Measurements from ENCODE around the gene ENPP3.

DNA sequence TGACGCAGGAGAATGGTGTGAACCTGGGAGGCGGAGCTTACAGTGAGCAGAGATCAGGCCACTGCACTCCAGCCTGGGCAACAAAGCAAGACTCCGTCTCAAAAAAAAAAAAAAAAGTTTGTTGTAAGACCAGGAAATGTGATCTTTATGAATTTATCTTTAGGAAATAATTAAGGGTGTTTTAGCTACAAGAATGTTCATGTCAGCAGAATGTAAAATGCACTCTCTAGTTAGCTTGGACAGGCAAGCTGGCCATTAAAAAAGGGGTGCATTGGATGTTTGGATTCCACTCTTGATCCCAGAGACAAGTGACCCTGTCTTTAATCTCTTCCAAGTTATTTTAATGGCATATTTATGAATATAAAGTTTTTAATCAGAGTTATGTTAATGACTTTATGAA lies 19.6 kb downstream of the ENPP3 start:
- TF ChIP-seq, protein P1, sequence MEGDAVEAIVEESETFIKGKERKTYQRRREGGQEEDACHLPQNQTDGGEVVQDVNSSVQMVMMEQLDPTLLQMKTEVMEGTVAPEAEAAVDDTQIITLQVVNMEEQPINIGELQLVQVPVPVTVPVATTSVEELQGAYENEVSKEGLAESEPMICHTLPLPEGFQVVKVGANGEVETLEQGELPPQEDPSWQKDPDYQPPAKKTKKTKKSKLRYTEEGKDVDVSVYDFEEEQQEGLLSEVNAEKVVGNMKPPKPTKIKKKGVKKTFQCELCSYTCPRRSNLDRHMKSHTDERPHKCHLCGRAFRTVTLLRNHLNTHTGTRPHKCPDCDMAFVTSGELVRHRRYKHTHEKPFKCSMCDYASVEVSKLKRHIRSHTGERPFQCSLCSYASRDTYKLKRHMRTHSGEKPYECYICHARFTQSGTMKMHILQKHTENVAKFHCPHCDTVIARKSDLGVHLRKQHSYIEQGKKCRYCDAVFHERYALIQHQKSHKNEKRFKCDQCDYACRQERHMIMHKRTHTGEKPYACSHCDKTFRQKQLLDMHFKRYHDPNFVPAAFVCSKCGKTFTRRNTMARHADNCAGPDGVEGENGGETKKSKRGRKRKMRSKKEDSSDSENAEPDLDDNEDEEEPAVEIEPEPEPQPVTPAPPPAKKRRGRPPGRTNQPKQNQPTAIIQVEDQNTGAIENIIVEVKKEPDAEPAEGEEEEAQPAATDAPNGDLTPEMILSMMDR (IDR thresholded peaks at IDR 0.05) = no peak
- TF ChIP-seq EZH2phosphoT487 (IDR thresholded peaks at IDR 0.05) = no peak
- TF ChIP-seq EZH2 (IDR thresholded peaks at IDR 0.05) = no peak

Measured in neural progenitor cell (in vitro differentiated cells).